Testis (tissue), 2 donors: ENCODE results near the gene ROMO1.

Experiments
- POLR2A ChIP-seq: fragments of 450-650 bp; IDR thresholded peaks from one replicate; pipeline ENCODE4 v1.6.1; 2017; ENCODE audit warnings: antibody characterized with exemption, mild to moderate bottlenecking, moderate library complexity
- TF ChIP-seq, protein P1 (sequence below), 3 experiments: fragments of 450-650 bp in 2 of 3; fragments of 200-600 bp in 1 of 3; sonication (generic) in 1 of 3; IDR thresholded peaks; one replicate each; pipeline ENCODE4 v1.5.1; 2016 to 2019; ENCODE audit warnings: antibody characterized with exemption in 3 of 3, mild to moderate bottlenecking in 2 of 3, moderate library complexity in 1 of 3

DNA sequence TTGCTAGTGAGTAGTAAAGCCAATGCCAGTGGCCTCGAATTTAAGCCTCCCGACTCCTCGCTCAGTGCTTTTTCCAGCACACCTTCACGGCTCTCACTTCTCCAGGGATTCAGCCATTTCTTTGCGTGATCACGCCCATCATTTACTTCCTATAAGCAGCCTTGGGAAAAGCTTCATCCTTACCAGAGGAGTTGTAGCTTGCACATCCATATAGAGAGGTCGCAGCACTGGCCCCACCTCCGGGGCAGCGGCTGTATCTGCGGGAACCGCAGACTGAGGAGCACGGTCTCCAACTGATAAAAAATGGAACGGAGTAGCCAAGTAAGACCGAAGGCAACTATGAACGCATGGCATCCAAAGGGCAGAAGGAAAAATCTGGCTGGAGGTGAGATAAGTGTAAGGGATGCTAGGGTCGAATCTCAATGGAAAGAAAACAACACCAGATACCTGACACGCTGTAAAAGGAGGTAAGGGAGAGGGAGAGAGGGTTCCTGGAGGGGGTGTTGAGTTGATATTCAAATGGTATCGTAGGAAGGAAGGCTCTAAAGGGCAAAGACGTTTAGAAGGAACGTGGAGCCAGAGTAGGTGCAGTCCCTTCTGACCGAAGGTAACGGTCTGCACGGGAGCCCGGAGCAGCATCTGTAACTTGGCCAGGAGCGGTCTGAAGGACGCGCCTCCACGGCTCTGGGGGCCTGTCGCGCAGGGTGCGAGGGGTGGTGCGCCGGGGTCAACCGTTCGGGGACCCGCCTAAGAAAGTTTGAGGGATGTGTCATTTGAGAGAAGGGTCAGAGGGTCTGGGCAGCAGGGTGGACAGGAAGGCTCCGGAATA lies 693 bp upstream of the ROMO1 start:
- TF ChIP-seq, protein P1, sequence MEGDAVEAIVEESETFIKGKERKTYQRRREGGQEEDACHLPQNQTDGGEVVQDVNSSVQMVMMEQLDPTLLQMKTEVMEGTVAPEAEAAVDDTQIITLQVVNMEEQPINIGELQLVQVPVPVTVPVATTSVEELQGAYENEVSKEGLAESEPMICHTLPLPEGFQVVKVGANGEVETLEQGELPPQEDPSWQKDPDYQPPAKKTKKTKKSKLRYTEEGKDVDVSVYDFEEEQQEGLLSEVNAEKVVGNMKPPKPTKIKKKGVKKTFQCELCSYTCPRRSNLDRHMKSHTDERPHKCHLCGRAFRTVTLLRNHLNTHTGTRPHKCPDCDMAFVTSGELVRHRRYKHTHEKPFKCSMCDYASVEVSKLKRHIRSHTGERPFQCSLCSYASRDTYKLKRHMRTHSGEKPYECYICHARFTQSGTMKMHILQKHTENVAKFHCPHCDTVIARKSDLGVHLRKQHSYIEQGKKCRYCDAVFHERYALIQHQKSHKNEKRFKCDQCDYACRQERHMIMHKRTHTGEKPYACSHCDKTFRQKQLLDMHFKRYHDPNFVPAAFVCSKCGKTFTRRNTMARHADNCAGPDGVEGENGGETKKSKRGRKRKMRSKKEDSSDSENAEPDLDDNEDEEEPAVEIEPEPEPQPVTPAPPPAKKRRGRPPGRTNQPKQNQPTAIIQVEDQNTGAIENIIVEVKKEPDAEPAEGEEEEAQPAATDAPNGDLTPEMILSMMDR (IDR thresholded peaks at IDR 0.05): no peak
- no peak for TF ChIP-seq POLR2A
